H1 (cell line): ENCODE data around the gene FHIT. TPM values are rescaled to one million over a fixed set of nuclear protein-coding genes. Genes with fewer than 3 reads are reported as not detected.

Experiments used
- CTCF ChIA-PET: fragments of 300-600 bp; sonication (Branson Sonifier 250); formaldehyde crosslinking; loops from one replicate; lab custom pipeline; 2021; ENCODE audit not compliant: partially characterized antibody; lab: Charles Lee
- POLR2A ChIA-PET: fragments of 300-600 bp; sonication (Branson Sonifier 250); formaldehyde crosslinking; loops from one replicate; lab custom pipeline; 2021; ENCODE audit warnings: inconsistent platforms; ENCODE audit not compliant: partially characterized antibody; lab: Charles Lee
- DNase-seq, 2 experiments: peaks; one replicate each; pipeline versions ENCODE4 v3.0.0 to v3.0.0-alpha.2; 2010 to 2022; ENCODE audit warnings: low spot score in 2 of 2, low read depth in 1 of 2, mixed read lengths in 1 of 2
- FAIRE-seq: peaks from 2 replicates; lab custom pipeline; 2011; peaks lifted over from hg19 to GRCh38; lab: Jason Lieb, UNC
- H2AFZ ChIP-seq: 2 replicates; pipeline ENCODE4 v1.8.1; 2012; ENCODE audit warnings: low read length, inconsistent platforms
- H2AK5ac ChIP-seq: 2 replicates; pipeline ENCODE4 v1.6.1; 2013; ENCODE audit warnings: low read depth, low read length
- H2BK120ac ChIP-seq: replicated peaks from 2 replicates; pipeline ENCODE3; 2013; ENCODE audit warnings: low read depth, low read length, inconsistent platforms
- H2BK12ac ChIP-seq: 2 replicates; pipeline ENCODE4 v1.6.1; 2013; ENCODE audit warnings: low read depth, low read length
- H2BK15ac ChIP-seq: 2 replicates; pipeline ENCODE4 v1.6.1; 2013; ENCODE audit warnings: low read length
- H2BK20ac ChIP-seq: 2 replicates; pipeline ENCODE4 v1.6.1; 2013; ENCODE audit warnings: low read length
- H2BK5ac ChIP-seq: 2 replicates; pipeline ENCODE4 v1.6.1; 2013; ENCODE audit warnings: low read depth, low read length
- H3K14ac ChIP-seq: 2 replicates; pipeline ENCODE4 v1.6.1; 2013; ENCODE audit warnings: inconsistent platforms; ENCODE audit not compliant: insufficient read length
- H3K18ac ChIP-seq: 2 replicates; pipeline ENCODE4 v1.6.1; 2013; ENCODE audit warnings: low read length; ENCODE audit errors: extremely low read depth
- H3K23ac ChIP-seq: 2 replicates; pipeline ENCODE4 v1.6.1; 2013; ENCODE audit warnings: inconsistent platforms; ENCODE audit not compliant: insufficient read length
- H3K23me2 ChIP-seq: 2 replicates; pipeline ENCODE4 v1.6.1; 2013; ENCODE audit warnings: low read depth, low read length
- H3K27ac ChIP-seq: 2 replicates; pipeline ENCODE4 v1.6.1; 2011; ENCODE audit warnings: low read depth, low read length, inconsistent platforms
- H3K27me3 ChIP-seq, 4 experiments: replicated peaks in 1 of 4; 1 replicate in 1 of 4; 2 replicates in 3 of 4; pipeline versions ENCODE4 v1.6.1 to v1.8.1; 2011 to 2013; ENCODE audit warnings: low read length in 3 of 4, mild to moderate bottlenecking in 3 of 4, inconsistent platforms in 2 of 4, mixed read lengths in 2 of 4, moderate library complexity in 1 of 4; ENCODE audit not compliant: control insufficient read depth in 3 of 4, insufficient read depth in 3 of 4; ENCODE audit errors: extremely low read depth in 1 of 4
- H3K36me3 ChIP-seq, 4 experiments: 2 replicates each; pipeline versions ENCODE4 v1.6.1 to v1.8.1; 2011 to 2013; ENCODE audit warnings: mild to moderate bottlenecking in 4 of 4, low read length in 3 of 4, moderate library complexity in 2 of 4, control low read depth in 1 of 4, inconsistent platforms in 1 of 4; ENCODE audit not compliant: insufficient read depth in 4 of 4, control insufficient read depth in 2 of 4
- H3K4ac ChIP-seq: replicated peaks from 2 replicates; pipeline ENCODE3; 2013; ENCODE audit warnings: low read length, low read depth, mixed read lengths, inconsistent platforms; ENCODE audit not compliant: insufficient read length
- H3K4me1 ChIP-seq, 4 experiments: replicated peaks in 1 of 4; 1 replicate in 1 of 4; 2 replicates in 3 of 4; pipeline versions ENCODE4 v1.6.1 to v1.8.1; 2011 to 2013; ENCODE audit warnings: low read length in 3 of 4, inconsistent platforms in 2 of 4, mixed read lengths in 1 of 4; ENCODE audit not compliant: insufficient read depth in 4 of 4, control insufficient read depth in 3 of 4
- H3K4me2 ChIP-seq, 2 experiments: 2 replicates each; pipeline versions ENCODE4 v1.6.1 to v1.8.1; 2011 to 2013; ENCODE audit warnings: low read depth in 2 of 2, low read length in 2 of 2, control low read depth in 1 of 2, inconsistent platforms in 1 of 2, mild to moderate bottlenecking in 1 of 2; ENCODE audit not compliant: insufficient read depth in 1 of 2
- H3K4me3 ChIP-seq, 4 experiments: fragments of 200-600, 300-600 bp in 1 of 4; sonication (generic), shearing (Covaris generic), sonication (Bioruptor Twin) in 1 of 4; 2 replicates each; pipeline versions ENCODE4 v1.5.1 to v1.8.1; 2011 to 2016; ENCODE audit warnings: low read length in 4 of 4, low read depth in 3 of 4, control low read depth in 2 of 4, inconsistent platforms in 2 of 4, mild to moderate bottlenecking in 2 of 4, mixed read lengths in 1 of 4, moderate library complexity in 1 of 4; ENCODE audit not compliant: insufficient read depth in 2 of 4; ENCODE audit errors: extremely low read depth in 1 of 4
- H3K56ac ChIP-seq: replicated peaks from 2 replicates; pipeline ENCODE3; 2013; ENCODE audit warnings: low read depth, mild to moderate bottlenecking, mixed read lengths, low read length, inconsistent platforms; ENCODE audit not compliant: insufficient read length
- H3K79me1 ChIP-seq: 2 replicates; pipeline ENCODE4 v1.6.1; 2013; ENCODE audit warnings: low read depth, low read length, control low read depth
- H3K79me2 ChIP-seq, 2 experiments: 2 replicates each; pipeline versions ENCODE4 v1.6.1 to v1.8.1; 2012 to 2013; ENCODE audit warnings: low read length in 2 of 2, mild to moderate bottlenecking in 2 of 2, inconsistent platforms in 1 of 2; ENCODE audit not compliant: insufficient read depth in 2 of 2, control insufficient read depth in 1 of 2
- H3K9ac ChIP-seq, 4 experiments: replicated peaks in 1 of 4; 1 replicate in 1 of 4; 2 replicates in 3 of 4; pipeline versions ENCODE4 v1.6.1 to v1.8.1; 2011 to 2013; ENCODE audit warnings: low read depth in 3 of 4, low read length in 3 of 4, control low read depth in 2 of 4, mild to moderate bottlenecking in 2 of 4, moderate library complexity in 2 of 4, inconsistent platforms in 1 of 4; ENCODE audit errors: extremely low read depth in 1 of 4
- H3K9me3 ChIP-seq, 2 experiments: 2 replicates each; pipeline versions ENCODE4 v1.6.1 to v1.8.1; 2012 to 2013; ENCODE audit warnings: mild to moderate bottlenecking in 2 of 2, moderate library complexity in 2 of 2, control low read depth in 1 of 2, inconsistent platforms in 1 of 2, low read depth in 1 of 2, low read length in 1 of 2, mixed read lengths in 1 of 2; ENCODE audit not compliant: insufficient read depth in 2 of 2
- H4K20me1 ChIP-seq, 2 experiments: replicated peaks in 1 of 2; 2 replicates each; pipeline versions ENCODE3 to v1.8.1; 2011 to 2013; ENCODE audit warnings: inconsistent platforms in 2 of 2, low read length in 2 of 2, mild to moderate bottlenecking in 1 of 2; ENCODE audit not compliant: insufficient read depth in 2 of 2, control insufficient read depth in 1 of 2
- H4K5ac ChIP-seq: 2 replicates; pipeline ENCODE4 v1.6.1; 2013; ENCODE audit warnings: low read length, low read depth, mixed read lengths, inconsistent platforms; ENCODE audit not compliant: insufficient read length
- H4K8ac ChIP-seq: 2 replicates; pipeline ENCODE4 v1.8.0; 2013; ENCODE audit warnings: mild to moderate bottlenecking, moderate library complexity, low read length, inconsistent platforms; ENCODE audit not compliant: insufficient read depth; ENCODE audit errors: extremely low read depth
- H4K91ac ChIP-seq: replicated peaks from 2 replicates; pipeline ENCODE3; 2013; ENCODE audit warnings: low read length, mixed read lengths, inconsistent platforms; ENCODE audit not compliant: insufficient read length
- CTCF ChIP-seq, 3 experiments: IDR thresholded peaks; 1 replicate in 2 of 3; 2 replicates in 1 of 3; pipeline versions ENCODE4 v1.5.1 to v1.6.1; 2011; ENCODE audit warnings: low read length in 3 of 3, mild to moderate bottlenecking in 3 of 3, inconsistent platforms in 2 of 3, low read depth in 1 of 3, moderate library complexity in 1 of 3; ENCODE audit not compliant: insufficient read depth in 1 of 3; ENCODE audit errors: control extremely low read depth in 1 of 3
- HDAC6 ChIP-seq: IDR thresholded peaks from one replicate; pipeline ENCODE4 v1.7.1; 2012; ENCODE audit warnings: low read depth, mild to moderate bottlenecking, inconsistent platforms, low read length, moderate library complexity
- JUND ChIP-seq: IDR thresholded peaks from 2 replicates; pipeline ENCODE4 v1.6.1; 2011; ENCODE audit warnings: mild to moderate bottlenecking, improper control_type of control experiment, low read length
- MAFK ChIP-seq: IDR thresholded peaks from 2 replicates; pipeline ENCODE4 v1.6.1; 2012; ENCODE audit warnings: low read depth, mild to moderate bottlenecking, improper control_type of control experiment, low read length
- NANOG ChIP-seq: IDR thresholded peaks from 2 replicates; pipeline ENCODE4 v1.6.1; 2011; ENCODE audit warnings: low read length, low read depth, mild to moderate bottlenecking, inconsistent platforms; ENCODE audit not compliant: insufficient read depth, poor library complexity, severe bottlenecking
- NRF1 ChIP-seq: IDR thresholded peaks from 2 replicates; pipeline ENCODE4 v1.6.1; 2011; ENCODE audit warnings: mild to moderate bottlenecking, low read depth, low read length, improper control_type of control experiment
- POLR2AphosphoS5 ChIP-seq: IDR thresholded peaks from 2 replicates; pipeline ENCODE4 v1.6.1; 2011; ENCODE audit warnings: low read depth, low read length
- SAP30 ChIP-seq: fragments of 300-600 bp; sonication (generic); IDR thresholded peaks from 2 replicates; pipeline ENCODE4 v1.7.1; 2012; ENCODE audit warnings: low read length, moderate library complexity, mild to moderate bottlenecking, inconsistent platforms; ENCODE audit not compliant: insufficient read depth, insufficient replicate concordance
- SRF ChIP-seq: IDR thresholded peaks from 2 replicates; pipeline ENCODE4 v1.6.1; 2011; ENCODE audit warnings: mild to moderate bottlenecking, low read depth, low read length, moderate library complexity
- TBP ChIP-seq: IDR thresholded peaks from 2 replicates; pipeline ENCODE4 v1.6.1; 2011; ENCODE audit warnings: low read depth, low read length, improper control_type of control experiment
- ZNF274 ChIP-seq: IDR thresholded peaks from 2 replicates; pipeline ENCODE4 v1.7.0; 2012; ENCODE audit warnings: low read length, borderline replicate concordance; ENCODE audit errors: extremely low read depth
- WGBS, 2 experiments: shearing (Covaris generic) in 1 of 2; methylation state at CpG; one replicate each; pipeline versions ENCODE4 v1.1.6 to v1.1.7; 2013 to 2015; ENCODE audit warnings: low lambda C conversion rate in 2 of 2, mixed read lengths in 2 of 2, inconsistent platforms in 1 of 2, low coverage in 1 of 2, missing lambda C conversion rate in 1 of 2; ENCODE audit not compliant: insufficient replicate concordance in 2 of 2, insufficient coverage in 1 of 2, insufficient read length in 1 of 2; ENCODE audit errors: extremely low coverage in 1 of 2, missing lambda C conversion rate in 1 of 2; 5-methylcytosine and 5-hydroxymethylcytosine counted together
- polyA plus RNA-seq, 7 experiments: library from polyadenylated mRNA; depleted of rRNA in 3 of 7; stranded (reverse) in 5 of 7; unstranded in 2 of 7; fragments of >200 nt in 5 of 7; fragments of 200-250 nt in 2 of 7; gene quantifications; 1 replicate in 5 of 7; 2 replicates in 1 of 7; 4 replicates in 1 of 7; pipeline versions ENCODE4 v1.2.1 to v1.2.3, GENCODE V29; 2011 to 2013; ENCODE audit warnings: missing spikeins in 2 of 7, mixed read lengths in 2 of 7
- total RNA-seq: library from RNA; stranded (reverse); fragmentation: NEBNext Ultra II Directional; extraction: Animal tissue kit (Norgen Biotek cat#: 25700); gene quantifications from 2 replicates; pipeline ENCODE4 v1.2.1, GENCODE V29; 2021

FHIT gene
- total and polyA plus RNA-seq, 2 of the 8 experiments (the other 6 are each of a cell fraction or from before 2014, with no cell fraction given), result 1.2 to 3.2 TPM

- Histone ChIP-seq H3K27ac (no peak overlapping the region), H3K23me2 (no peaks in the 10 kb centered on the region), H2BK12ac (no peak overlapping the region), H3K9me3 (no peaks in the 10 kb centered on the region), H2BK15ac (no peak overlapping the region), H2AK5ac (no peak overlapping the region), H3K4me2 (no peak overlapping the region), H2BK5ac (no peak overlapping the region), H3K14ac (no peak overlapping the region), H2AFZ (no peak overlapping the region), H3K27me3 (no peaks in the 10 kb centered on the region), H4K91ac (no peak overlapping the region), H4K5ac (no peak overlapping the region), H3K4me1 (no peaks in the 10 kb centered on the region), H4K20me1 (no peaks in the 10 kb centered on the region), H3K79me2 (no peaks in the 10 kb centered on the region), H3K4ac (no peak overlapping the region), H3K79me1 (no peaks in the 10 kb centered on the region), H3K56ac (no peak overlapping the region), H3K36me3 (no peaks in the 10 kb centered on the region), H3K23ac (no peak overlapping the region), H3K9ac (no peak overlapping the region), H3K4me3 (no peak overlapping the region), H4K8ac (no peak overlapping the region), H3K18ac (no peak overlapping the region), H2BK20ac (no peak overlapping the region), H2BK120ac (no peak overlapping the region)
- no peak for DNase-seq
- ChIA-PET CTCF (no interaction called here), POLR2A (no interaction called here)
- no peak for FAIRE-seq
- 84% methylated on average over 3 of the region's 3 CpGs; no CpG with 5 or more reads in 1 of the 2 experiments for WGBS, 2 experiments
- no peak for TF ChIP-seq SAP30
- no peak for TF ChIP-seq JUND
- no peak for TF ChIP-seq ZNF274
- TF ChIP-seq TBP, result no peak
- no peak for TF ChIP-seq HDAC6
- TF ChIP-seq NANOG, result no peak
- no peak for TF ChIP-seq SRF
- TF ChIP-seq CTCF (IDR thresholded peaks at IDR 0.05; ENCODE audit: control extremely low read depth in 1 of 3, insufficient read depth in 1 of 3, low read depth in 1 of 3, low read length in 3 of 3), result no peak
- TF ChIP-seq MAFK, result no peak; the same call in 1 of the 2 replicates
- TF ChIP-seq POLR2AphosphoS5, result no peak
- TF ChIP-seq NRF1, result no peak
Observed at GRCh38 chr3:60053526-60054265, 1197.6 kb downstream of the FHIT start.
